NCI-H1694 treated with DMSO at 0.1 percent for 48 hours (cell line): Measurements from ENCODE around the gene MINDY3.
"Not testable (repeated sequence)": the region's sequence is repeated elsewhere in the genome, so short reads cannot be mapped to it uniquely, and the experiment has no call there.

Experiments
- DNase-seq: peaks from one replicate; lab custom pipeline; 2025; lab: John Stamatoyannopoulos, UW

MINDY3 gene

GRCh38 chr10:15780353-15781135 is 79.8 kb downstream of the MINDY3 start:
- no peak for DNase-seq

- DNase-seq, result no peak
These were observed 84.8 kb downstream of the MINDY3 start for GRCh38 chr10:15775513-15775912.

- DNase-seq, result not testable (repeated sequence)
These were observed 85.8 kb downstream of the MINDY3 start for GRCh38 chr10:15774534-15774933.

- no peak for DNase-seq
These were observed 95.3 kb downstream of the MINDY3 start for GRCh38 chr10:15764892-15765454.

GRCh38 chr10:15763006-15763405 is 97.3 kb downstream of the MINDY3 start:
- no peak for DNase-seq

- DNase-seq, result not testable (repeated sequence)
These were observed 98.1 kb downstream of the MINDY3 start for GRCh38 chr10:15762239-15762638.

GRCh38 chr10:15761224-15761623 is 99.1 kb downstream of the MINDY3 start:
- DNase-seq, result not testable (repeated sequence)

GRCh38 chr10:15760681-15761080 is 99.6 kb downstream of the MINDY3 start:
- DNase-seq, result no peak

- no peak for DNase-seq
These were observed 101.0 kb downstream of the MINDY3 start for GRCh38 chr10:15759265-15759664.

- no peak for DNase-seq
These were observed 101.7 kb downstream of the MINDY3 start for GRCh38 chr10:15758618-15759017.

- no peak for DNase-seq
These were observed 105.4 kb downstream of the MINDY3 start for GRCh38 chr10:15754937-15755336.

GRCh38 chr10:15751046-15751445 is 109.3 kb downstream of the MINDY3 start:
- DNase-seq, result no peak

GRCh38 chr10:15748126-15748525 is 112.2 kb downstream of the MINDY3 start:
- no peak for DNase-seq

- no peak for DNase-seq
These were observed 112.7 kb downstream of the MINDY3 start for GRCh38 chr10:15747632-15748031.

GRCh38 chr10:15745751-15746150 is 114.6 kb downstream of the MINDY3 start:
- DNase-seq, result no peak

GRCh38 chr10:15744217-15744865 is 116.0 kb downstream of the MINDY3 start:
- no peak for DNase-seq

- DNase-seq, result no peak
These were observed 116.9 kb downstream of the MINDY3 start for GRCh38 chr10:15743443-15743842.

- no peak for DNase-seq
These were observed 117.5 kb downstream of the MINDY3 start for GRCh38 chr10:15742836-15743235.

- DNase-seq, result no peak
These were observed 118.2 kb downstream of the MINDY3 start for GRCh38 chr10:15742102-15742501.

GRCh38 chr10:15741581-15741980 is 118.7 kb downstream of the MINDY3 start:
- no peak for DNase-seq

GRCh38 chr10:15740261-15740660 is 120.0 kb downstream of the MINDY3 start:
- no peak for DNase-seq

GRCh38 chr10:15739254-15739970 is 120.9 kb downstream of the MINDY3 start:
- no peak for DNase-seq
